Measurements from ENCODE around the gene EEF1G. TPM values are rescaled to one million over a fixed set of nuclear protein-coding genes. Genes with fewer than 3 reads are reported as not detected.
A peak's percentile ranks its signal among the peaks of the same experiment; 100 is the strongest.

Gene EEF1G
- total RNA-seq, 4 donors from 2014 or later, result 1,003 to 1,250 (median 1,110) TPM

DNA sequence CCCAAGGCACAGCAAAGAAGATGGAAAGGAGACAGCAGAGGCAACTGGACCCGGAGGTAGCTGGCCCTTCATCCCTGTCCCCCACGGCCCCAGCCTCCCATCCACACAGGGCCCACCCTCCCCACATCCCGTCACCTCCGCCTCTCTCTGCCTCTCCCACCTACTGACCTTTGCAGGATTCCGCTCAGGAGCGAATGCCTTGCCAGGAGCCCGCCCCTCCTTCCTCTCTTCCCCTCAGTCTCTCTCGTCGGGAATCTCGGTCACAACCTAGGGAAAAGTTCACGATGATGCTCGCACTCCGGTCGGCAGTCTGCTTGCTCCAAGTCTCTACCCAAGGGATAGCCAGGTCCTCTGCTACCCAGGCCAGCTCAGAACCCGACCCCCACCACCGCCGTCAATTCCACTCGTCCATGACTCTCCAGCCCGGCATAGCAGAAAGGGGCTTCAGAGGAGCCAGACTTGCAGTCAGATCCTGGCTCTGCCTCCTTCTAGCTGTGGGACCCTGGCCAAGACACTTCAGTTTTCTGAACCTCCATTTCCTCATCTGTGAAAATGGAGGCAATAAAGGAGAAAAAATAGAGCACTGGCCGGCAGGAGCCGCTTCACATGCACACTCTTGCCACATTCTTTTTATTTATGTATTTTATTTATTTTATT is 37.3 kb downstream of the EEF1G start:
- peaks cover 22 to 53% (median 37%) of the 10 kb centered on the region in 3 donors for H3K36me3 ChIP-seq
- peak overlapping the region in 3 of 4 donors; percentile 24 to 98 (median 98) for H3K27ac ChIP-seq
- DNase-seq (ENCODE audit: low spot score in 2 of 2), result no peak
- no peaks in the 10 kb centered on the region for H3K27me3 ChIP-seq
- WGBS, 2 donors, result 44 to 54% methylated on average over 21 of the region's 21 CpGs
- no peaks in the 10 kb centered on the region for H3K9me3 ChIP-seq
- peaks cover 0 to 100% (median 60%) of the 10 kb centered on the region in 4 donors for H3K4me1 ChIP-seq
- H3K4me3 ChIP-seq, result peak overlapping the region in 1 of 4 donors; percentile 5
- TF ChIP-seq EP300 (IDR thresholded peaks at IDR 0.05) (no peak), POLR2A (IDR thresholded peaks at IDR 0.05) (peak in 1 of 2 donors; percentile 9)
- TF ChIP-seq, protein P1, sequence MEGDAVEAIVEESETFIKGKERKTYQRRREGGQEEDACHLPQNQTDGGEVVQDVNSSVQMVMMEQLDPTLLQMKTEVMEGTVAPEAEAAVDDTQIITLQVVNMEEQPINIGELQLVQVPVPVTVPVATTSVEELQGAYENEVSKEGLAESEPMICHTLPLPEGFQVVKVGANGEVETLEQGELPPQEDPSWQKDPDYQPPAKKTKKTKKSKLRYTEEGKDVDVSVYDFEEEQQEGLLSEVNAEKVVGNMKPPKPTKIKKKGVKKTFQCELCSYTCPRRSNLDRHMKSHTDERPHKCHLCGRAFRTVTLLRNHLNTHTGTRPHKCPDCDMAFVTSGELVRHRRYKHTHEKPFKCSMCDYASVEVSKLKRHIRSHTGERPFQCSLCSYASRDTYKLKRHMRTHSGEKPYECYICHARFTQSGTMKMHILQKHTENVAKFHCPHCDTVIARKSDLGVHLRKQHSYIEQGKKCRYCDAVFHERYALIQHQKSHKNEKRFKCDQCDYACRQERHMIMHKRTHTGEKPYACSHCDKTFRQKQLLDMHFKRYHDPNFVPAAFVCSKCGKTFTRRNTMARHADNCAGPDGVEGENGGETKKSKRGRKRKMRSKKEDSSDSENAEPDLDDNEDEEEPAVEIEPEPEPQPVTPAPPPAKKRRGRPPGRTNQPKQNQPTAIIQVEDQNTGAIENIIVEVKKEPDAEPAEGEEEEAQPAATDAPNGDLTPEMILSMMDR (IDR thresholded peaks at IDR 0.05), result no peak

DNA sequence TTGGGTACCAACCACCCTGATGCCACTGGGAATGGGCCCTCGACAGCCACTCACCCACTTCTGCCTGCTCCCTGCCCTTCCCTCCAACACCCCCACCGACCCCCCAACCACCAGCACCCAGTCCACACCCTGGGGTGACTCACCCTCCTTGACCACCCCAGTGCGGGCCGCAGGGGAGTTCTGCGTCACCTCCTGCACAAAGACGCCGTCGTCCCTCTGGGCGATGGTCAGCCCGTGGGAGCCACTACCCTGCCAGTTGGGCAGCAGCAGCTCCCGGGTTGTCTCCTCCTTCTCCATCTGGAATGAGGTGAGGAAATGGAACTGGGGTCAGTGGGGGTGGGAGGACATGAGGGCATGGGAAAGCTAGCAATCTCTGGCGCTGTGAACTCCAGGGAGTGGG is 37.9 kb downstream of the EEF1G start:
- TF ChIP-seq, protein P1 (IDR thresholded peaks at IDR 0.05), result no peak
- TF ChIP-seq POLR2A (IDR thresholded peaks at IDR 0.05) (no peak), EP300 (IDR thresholded peaks at IDR 0.05) (no peak)
- H3K4me3 ChIP-seq, result no peak overlapping the region

DNA sequence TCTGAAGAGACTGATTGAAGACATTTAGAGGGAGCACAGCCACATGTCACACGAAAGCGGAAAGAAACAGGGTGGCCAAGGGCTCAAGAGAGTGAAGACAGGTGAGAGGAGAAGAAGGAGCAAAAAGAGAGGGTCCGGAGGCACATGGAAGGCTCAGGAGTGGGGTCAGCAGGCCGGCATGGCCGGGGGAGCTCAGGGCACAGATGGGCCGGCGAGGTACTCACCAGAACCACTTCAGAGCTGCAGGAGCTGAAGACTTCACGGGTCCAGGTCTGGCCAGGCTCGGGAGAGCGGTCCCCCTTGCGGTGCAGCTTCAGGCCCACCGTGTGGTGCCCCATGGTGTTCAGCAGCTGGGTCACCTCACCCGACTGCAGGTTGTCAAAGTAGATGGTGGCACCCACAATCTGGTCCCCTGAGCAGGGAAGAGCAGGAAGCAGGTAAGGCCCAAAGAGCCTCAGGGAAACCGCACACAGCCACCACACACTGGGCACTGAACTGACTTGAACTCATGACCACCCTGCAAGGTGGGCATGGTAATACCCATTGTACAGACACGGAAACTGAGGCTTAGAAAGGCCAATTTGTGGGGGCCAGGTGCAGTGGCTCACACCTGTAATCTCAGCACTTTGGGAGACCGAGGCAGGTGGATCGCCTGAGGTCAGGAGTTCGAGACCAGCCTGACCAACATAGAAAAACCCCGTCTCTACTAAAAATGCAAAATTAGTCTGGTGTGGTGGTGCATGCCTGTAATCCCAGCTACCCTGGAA is 38.7 kb downstream of the EEF1G start:
- peaks cover 0 to 100% (median 55%) of the 10 kb centered on the region in 4 donors for H3K4me1 ChIP-seq
- no peaks in the 10 kb centered on the region for H3K27me3 ChIP-seq
- H3K36me3 ChIP-seq, result peaks cover 29 to 68% (median 43%) of the 10 kb centered on the region in 3 donors
- no peaks in the 10 kb centered on the region for H3K9me3 ChIP-seq
- no peak for TF ChIP-seq POLR2A (IDR thresholded peaks at IDR 0.05)
- TF ChIP-seq, protein P1 (IDR thresholded peaks at IDR 0.05), result no peak
- no peak for TF ChIP-seq EP300 (IDR thresholded peaks at IDR 0.05)
- WGBS, 2 donors, result 89 to 90% methylated on average over 19 of the region's 19 CpGs
- H3K27ac ChIP-seq, result peak overlapping the region in 2 of 4 donors; percentile 98
- H3K4me3 ChIP-seq, result no peak overlapping the region
- DNase-seq (ENCODE audit: low spot score in 2 of 2), result no peak

More for the DNA sequence above, 37.9 kb downstream of the EEF1G start:
- 57 to 64% methylated on average over 12 of the region's 12 CpGs for WGBS, 2 donors
- H3K27me3 ChIP-seq, result no peaks in the 10 kb centered on the region
- peaks cover 28 to 60% (median 39%) of the 10 kb centered on the region in 3 donors for H3K36me3 ChIP-seq
- H3K9me3 ChIP-seq, result no peaks in the 10 kb centered on the region
- DNase-seq (ENCODE audit: low spot score in 2 of 2), result no peak
- peak overlapping the region in 3 of 4 donors; percentile 24 to 98 (median 98) for H3K27ac ChIP-seq
- peaks cover 0 to 100% (median 59%) of the 10 kb centered on the region in 4 donors for H3K4me1 ChIP-seq

DNA sequence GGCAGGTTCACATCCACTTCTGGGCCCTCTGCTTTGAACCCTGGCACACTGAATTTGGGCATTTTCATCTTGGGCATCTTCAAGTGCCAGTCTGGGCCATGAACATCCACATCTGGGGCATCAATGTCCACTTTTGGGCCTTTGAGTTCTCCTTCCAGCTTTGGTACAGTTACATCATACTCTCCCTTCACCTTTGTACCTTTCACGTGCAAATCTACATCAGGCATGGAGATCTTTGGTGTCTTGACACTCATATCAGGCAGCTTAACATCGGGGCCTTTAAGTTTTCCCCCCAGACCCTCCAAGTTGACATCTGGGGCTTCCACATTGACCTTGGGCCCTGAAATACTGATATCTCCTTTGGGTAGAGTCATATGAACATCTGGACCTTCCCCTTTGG is 41.6 kb downstream of the EEF1G start:
- 93 to 96% methylated on average over 2 of the region's 2 CpGs for WGBS, 2 donors

More for the DNA sequence above, 41.6 kb downstream of the EEF1G start:
- Histone ChIP-seq H3K4me3 (no peak overlapping the region), H3K27ac (peak overlapping the region in 2 of 4 donors; percentile 98), H3K36me3 (peaks cover 29 to 97% (median 43%) of the 10 kb centered on the region in 3 donors), H3K9me3 (no peaks in the 10 kb centered on the region), H3K27me3 (no peaks in the 10 kb centered on the region), H3K4me1 (peaks cover 0 to 97% (median 26%) of the 10 kb centered on the region in 4 donors)
- peak in 1 of 2 donors; percentile 15 for TF ChIP-seq EP300 (IDR thresholded peaks at IDR 0.05)
- TF ChIP-seq POLR2A (IDR thresholded peaks at IDR 0.05), result no peak
- TF ChIP-seq, protein P1 (IDR thresholded peaks at IDR 0.05), result no peak
- DNase-seq (ENCODE audit: low spot score in 2 of 2), result no peak
